ENCODE results near the gene LRP5.

DNA sequence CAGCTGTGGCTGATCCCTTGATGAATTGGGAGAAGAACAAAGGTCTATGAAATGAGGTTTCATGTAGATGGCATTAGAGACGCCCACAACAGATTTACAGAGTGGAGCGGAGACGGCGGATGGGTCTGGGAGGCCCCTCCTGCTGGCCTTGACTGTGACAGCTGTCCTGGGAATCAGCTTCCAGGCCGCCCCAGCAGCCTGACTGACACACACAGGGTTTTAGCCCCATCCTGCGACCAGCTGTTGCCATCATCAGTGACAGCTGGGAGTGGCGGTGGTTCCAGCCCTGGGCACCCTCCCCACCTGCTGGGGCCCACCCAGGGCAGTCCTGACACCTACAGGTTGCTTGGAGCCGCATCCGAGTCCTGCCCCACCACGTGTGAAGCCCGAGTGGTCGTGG, 84.1 kb downstream of the LRP5 start:
- TF ChIP-seq, protein P1, sequence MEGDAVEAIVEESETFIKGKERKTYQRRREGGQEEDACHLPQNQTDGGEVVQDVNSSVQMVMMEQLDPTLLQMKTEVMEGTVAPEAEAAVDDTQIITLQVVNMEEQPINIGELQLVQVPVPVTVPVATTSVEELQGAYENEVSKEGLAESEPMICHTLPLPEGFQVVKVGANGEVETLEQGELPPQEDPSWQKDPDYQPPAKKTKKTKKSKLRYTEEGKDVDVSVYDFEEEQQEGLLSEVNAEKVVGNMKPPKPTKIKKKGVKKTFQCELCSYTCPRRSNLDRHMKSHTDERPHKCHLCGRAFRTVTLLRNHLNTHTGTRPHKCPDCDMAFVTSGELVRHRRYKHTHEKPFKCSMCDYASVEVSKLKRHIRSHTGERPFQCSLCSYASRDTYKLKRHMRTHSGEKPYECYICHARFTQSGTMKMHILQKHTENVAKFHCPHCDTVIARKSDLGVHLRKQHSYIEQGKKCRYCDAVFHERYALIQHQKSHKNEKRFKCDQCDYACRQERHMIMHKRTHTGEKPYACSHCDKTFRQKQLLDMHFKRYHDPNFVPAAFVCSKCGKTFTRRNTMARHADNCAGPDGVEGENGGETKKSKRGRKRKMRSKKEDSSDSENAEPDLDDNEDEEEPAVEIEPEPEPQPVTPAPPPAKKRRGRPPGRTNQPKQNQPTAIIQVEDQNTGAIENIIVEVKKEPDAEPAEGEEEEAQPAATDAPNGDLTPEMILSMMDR (IDR thresholded peaks at IDR 0.05) = no peak
- TF ChIP-seq, protein P2, sequence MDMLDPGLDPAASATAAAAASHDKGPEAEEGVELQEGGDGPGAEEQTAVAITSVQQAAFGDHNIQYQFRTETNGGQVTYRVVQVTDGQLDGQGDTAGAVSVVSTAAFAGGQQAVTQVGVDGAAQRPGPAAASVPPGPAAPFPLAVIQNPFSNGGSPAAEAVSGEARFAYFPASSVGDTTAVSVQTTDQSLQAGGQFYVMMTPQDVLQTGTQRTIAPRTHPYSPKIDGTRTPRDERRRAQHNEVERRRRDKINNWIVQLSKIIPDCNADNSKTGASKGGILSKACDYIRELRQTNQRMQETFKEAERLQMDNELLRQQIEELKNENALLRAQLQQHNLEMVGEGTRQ (CRISPR knock-in tag; IDR thresholded peaks at IDR 0.05) = no peak
- TF ChIP-seq STAT6 (CRISPR knock-in tag; conservative IDR thresholded peaks at IDR 0.05; ENCODE audit: low read depth) (no peak), GABPB1 (CRISPR knock-in tag; IDR thresholded peaks at IDR 0.05) (no peak), ZNF317 (CRISPR knock-in tag; IDR thresholded peaks at IDR 0.05; ENCODE audit: borderline replicate concordance, low read depth) (no peak), IRF2 (CRISPR knock-in tag; IDR thresholded peaks at IDR 0.05; ENCODE audit: borderline replicate concordance, low read depth) (no peak), EMX1 (CRISPR knock-in tag; IDR thresholded peaks at IDR 0.05) (no peak), TEAD4 (CRISPR knock-in tag; IDR thresholded peaks at IDR 0.05) (no peak), E2F5 (CRISPR knock-in tag; IDR thresholded peaks at IDR 0.05) (no peak), FOXP4 (CRISPR knock-in tag; IDR thresholded peaks at IDR 0.05) (no peak), SMAD4 (CRISPR knock-in tag; IDR thresholded peaks at IDR 0.05) (no peak)
- TF ChIP-seq, protein P3, sequence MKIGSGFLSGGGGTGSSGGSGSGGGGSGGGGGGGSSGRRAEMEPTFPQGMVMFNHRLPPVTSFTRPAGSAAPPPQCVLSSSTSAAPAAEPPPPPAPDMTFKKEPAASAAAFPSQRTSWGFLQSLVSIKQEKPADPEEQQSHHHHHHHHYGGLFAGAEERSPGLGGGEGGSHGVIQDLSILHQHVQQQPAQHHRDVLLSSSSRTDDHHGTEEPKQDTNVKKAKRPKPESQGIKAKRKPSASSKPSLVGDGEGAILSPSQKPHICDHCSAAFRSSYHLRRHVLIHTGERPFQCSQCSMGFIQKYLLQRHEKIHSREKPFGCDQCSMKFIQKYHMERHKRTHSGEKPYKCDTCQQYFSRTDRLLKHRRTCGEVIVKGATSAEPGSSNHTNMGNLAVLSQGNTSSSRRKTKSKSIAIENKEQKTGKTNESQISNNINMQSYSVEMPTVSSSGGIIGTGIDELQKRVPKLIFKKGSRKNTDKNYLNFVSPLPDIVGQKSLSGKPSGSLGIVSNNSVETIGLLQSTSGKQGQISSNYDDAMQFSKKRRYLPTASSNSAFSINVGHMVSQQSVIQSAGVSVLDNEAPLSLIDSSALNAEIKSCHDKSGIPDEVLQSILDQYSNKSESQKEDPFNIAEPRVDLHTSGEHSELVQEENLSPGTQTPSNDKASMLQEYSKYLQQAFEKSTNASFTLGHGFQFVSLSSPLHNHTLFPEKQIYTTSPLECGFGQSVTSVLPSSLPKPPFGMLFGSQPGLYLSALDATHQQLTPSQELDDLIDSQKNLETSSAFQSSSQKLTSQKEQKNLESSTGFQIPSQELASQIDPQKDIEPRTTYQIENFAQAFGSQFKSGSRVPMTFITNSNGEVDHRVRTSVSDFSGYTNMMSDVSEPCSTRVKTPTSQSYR (CRISPR knock-in tag; IDR thresholded peaks at IDR 0.05) = no peak
- TF ChIP-seq, protein P4, sequence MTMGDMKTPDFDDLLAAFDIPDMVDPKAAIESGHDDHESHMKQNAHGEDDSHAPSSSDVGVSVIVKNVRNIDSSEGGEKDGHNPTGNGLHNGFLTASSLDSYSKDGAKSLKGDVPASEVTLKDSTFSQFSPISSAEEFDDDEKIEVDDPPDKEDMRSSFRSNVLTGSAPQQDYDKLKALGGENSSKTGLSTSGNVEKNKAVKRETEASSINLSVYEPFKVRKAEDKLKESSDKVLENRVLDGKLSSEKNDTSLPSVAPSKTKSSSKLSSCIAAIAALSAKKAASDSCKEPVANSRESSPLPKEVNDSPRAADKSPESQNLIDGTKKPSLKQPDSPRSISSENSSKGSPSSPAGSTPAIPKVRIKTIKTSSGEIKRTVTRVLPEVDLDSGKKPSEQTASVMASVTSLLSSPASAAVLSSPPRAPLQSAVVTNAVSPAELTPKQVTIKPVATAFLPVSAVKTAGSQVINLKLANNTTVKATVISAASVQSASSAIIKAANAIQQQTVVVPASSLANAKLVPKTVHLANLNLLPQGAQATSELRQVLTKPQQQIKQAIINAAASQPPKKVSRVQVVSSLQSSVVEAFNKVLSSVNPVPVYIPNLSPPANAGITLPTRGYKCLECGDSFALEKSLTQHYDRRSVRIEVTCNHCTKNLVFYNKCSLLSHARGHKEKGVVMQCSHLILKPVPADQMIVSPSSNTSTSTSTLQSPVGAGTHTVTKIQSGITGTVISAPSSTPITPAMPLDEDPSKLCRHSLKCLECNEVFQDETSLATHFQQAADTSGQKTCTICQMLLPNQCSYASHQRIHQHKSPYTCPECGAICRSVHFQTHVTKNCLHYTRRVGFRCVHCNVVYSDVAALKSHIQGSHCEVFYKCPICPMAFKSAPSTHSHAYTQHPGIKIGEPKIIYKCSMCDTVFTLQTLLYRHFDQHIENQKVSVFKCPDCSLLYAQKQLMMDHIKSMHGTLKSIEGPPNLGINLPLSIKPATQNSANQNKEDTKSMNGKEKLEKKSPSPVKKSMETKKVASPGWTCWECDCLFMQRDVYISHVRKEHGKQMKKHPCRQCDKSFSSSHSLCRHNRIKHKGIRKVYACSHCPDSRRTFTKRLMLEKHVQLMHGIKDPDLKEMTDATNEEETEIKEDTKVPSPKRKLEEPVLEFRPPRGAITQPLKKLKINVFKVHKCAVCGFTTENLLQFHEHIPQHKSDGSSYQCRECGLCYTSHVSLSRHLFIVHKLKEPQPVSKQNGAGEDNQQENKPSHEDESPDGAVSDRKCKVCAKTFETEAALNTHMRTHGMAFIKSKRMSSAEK (CRISPR knock-in tag; IDR thresholded peaks at IDR 0.05; ENCODE audit: borderline replicate concordance) = no peak

Measured in WTC11 (cell line).